Right ventricle myocardium inferior (tissue), 1 donor: ENCODE results near the gene TEDDM1. TPM values are rescaled to one million over a fixed set of nuclear protein-coding genes. Genes with fewer than 3 reads are reported as not detected.
A peak's percentile ranks its signal among the peaks of the same experiment; 100 is the strongest.

Experiments used
- ATAC-seq: fragments of 200-7000 bp; cut with Tn5 transposase; one replicate; pipeline ENCODE4 v1.9.1; 2020; ENCODE audit warnings: mild to moderate bottlenecking, moderate library complexity
- DNase-seq: peaks from one replicate; pipeline ENCODE4 v3.0.0; 2021; ENCODE audit errors: missing footprints
- intact Hi-C: fragments of 100-400 bp; cut with DNase I; formaldehyde crosslinking; loops from one replicate; pipeline ENCODE4 v1.11.0; 2022
- total RNA-seq: library from RNA; stranded (reverse); fragmentation: NEBNext Ultra II Directional; extraction: Animal tissue kit (Norgen Biotek cat#: 25700); gene quantifications from one replicate; pipeline ENCODE4 v1.2.1, GENCODE V29; 2021
- donor health status: DM: no; HTN: yes; CAD: no; lungs with severe emphysema.

The TEDDM1 gene
- total RNA-seq, 1 donor from 2014 or later = not detected

DNA sequence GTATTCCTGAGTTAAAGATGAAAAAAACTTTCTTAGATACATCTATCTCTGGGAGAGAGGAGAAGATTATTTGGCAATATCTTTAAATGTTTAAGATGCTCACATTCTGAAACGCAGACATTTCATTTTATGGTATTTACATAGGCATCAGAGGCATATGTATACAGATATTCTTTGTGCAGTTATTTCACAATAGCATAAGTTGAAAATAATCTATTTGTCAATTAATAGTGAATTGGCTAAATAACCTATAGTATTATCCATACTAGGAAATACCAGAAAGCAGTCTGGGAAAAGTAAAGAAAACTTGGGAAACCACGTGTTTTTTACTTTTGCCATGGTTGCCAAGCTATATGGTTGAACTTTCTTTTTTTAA lies 44.8 kb downstream of the TEDDM1 start:
- ATAC-seq = no peak
- intact Hi-C loops = no loop called here
- no peak for DNase-seq

DNA sequence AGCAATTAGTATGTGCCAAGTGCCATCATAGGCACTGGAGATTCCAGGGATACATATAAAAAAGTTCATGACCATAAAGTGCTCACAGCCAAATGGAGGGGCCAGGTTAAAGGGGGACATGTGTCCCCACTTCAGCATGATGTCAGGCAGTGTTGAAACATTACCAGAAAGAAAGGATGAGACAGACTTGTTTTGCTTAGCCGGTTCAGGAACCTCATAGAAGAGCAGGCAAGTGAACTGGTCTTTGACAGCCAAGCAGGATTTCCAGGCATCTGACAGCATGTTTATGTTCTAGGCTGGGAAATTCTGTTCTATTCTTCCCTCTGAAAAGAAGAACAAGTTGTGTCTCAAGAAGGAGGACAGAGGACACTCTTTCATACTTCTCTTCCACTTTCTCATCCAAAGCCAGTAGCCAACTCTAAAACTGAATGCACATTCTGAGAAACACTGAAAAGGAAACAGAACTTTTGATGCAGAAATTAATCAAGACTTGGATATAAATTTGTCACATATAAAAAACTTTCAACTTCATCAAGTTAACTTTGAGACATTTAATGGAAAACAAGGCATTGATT lies 48.6 kb downstream of the TEDDM1 start:
- intact Hi-C loops = no loop called here
- DNase-seq (no peak), ATAC-seq (peak; percentile 29)

DNA sequence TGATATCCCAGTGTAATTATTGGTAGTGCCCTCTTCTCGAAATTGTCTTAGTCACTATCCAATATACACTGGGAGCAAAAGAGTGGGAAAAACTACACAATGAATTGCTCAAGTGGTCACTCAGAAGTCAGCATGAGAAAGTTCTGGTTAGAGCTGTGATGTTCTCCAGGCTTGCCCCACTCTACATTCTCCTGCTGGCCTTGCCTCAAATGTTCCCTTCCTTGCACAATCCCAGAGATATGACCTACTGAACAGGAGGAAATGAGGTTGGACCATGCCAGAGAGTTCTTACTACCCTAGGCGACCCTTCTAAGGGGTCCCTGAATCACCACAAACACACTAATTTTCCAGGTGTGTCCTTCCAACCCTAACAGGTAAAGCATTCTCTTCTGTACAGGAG lies 49.6 kb downstream of the TEDDM1 start:
- ATAC-seq (peak; percentile 91), DNase-seq (no peak)
- intact Hi-C loops = no loop called here

DNA sequence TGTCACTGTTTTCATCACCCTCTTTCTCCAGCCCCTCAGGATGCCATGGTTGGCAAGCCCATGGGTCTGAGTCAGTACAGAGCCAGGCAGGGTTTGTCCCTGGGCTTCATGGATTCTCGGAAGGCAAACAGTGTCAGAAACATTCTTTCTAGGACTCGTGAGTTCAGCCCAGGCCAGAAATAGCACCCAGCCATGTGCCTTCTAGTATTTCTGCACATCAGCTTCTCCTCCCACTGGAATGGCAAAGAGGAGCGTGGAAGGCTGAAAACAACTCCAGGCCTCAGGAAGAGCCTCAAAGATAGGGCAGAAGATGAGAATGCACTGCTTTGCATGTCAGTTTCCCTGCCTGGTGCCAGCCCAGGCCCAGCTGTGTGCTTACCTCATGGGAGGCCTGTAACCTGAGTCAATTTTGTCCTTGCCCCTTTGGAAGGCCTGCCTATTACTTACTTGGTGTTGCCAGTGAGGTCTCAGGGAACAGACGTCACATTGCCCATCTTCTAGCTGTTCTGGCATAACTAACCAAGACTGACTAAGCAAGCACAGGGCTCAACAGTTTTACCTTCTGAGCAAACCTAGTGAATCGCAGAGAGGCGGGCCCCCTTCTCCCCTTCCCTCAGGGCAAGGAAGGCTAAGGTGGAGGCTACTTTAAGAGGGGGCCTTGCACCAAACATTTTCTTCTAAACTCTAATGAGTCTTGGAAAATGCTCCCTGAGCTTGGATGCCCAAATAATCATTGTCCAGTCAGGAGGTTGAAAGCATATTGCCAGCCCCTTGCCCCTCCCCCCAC lies 51.3 kb downstream of the TEDDM1 start:
- DNase-seq (no peak), ATAC-seq (peak; percentile 80)
- intact Hi-C loops = loop anchor here (5.0 kb wide), 1 partner anchor 57 kb away; no protein-coding TSS in a partner anchor

Other genes with a start within 250 kb of the TEDDM1 start
- 433 TPM for gene GLUL, start 8.9 kb downstream of the TEDDM1 start, total RNA-seq
- not detected for gene RGSL1, start 49.5 kb upstream of the TEDDM1 start, total RNA-seq
- 2.9 TPM for gene RNASEL, start 188.6 kb upstream of the TEDDM1 start, total RNA-seq
- gene RGS16, start 203.7 kb upstream of the TEDDM1 start, total RNA-seq = 0.97 TPM